Epidermal melanocyte (primary cell): ENCODE data around the gene ERG.

Experiments used
- DNase-seq: peaks from one replicate; pipeline ENCODE4 v3.0.0; 2011; ENCODE audit warnings: low spot score; ENCODE audit not compliant: insufficient read length

ERG gene

DNA sequence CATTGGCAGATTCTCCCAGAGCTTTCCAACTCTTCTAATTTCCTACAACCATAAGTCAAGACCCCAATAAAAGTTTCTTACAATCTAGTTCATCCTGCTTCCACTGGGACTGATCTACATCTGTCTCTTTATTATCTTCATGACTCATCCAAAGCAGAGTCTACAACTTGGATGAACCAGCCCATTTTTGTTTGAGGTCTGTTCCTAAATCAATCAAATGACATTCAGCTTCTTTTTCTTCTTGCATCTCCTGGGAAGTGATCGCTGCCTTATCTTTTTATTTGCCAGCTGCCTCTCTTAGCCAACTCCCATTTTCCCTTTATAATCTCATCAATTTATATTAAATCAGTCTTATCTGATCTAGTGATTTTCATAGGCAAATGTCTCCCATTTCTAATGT lies 105.6 kb downstream of the ERG start:
- DNase-seq, result no peak

DNA sequence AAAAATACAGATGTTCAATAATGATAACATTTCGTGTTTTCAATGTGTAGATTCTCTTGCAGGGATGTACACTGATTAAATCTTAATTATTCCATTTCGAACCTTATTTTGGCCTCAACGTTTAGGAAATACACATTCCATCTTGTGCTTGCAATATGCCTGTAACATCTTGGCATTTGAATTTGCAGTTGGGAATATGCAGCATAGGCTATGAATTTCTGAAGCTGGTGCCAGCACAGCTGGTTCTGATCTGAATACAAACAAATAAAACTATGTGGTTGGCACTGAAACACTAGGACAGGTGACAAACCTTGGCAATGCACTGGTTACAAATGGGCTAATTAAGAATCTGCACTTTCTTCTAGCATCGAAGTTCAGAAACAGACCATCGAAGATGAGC lies 108.4 kb downstream of the ERG start:
- no peak for DNase-seq

DNA sequence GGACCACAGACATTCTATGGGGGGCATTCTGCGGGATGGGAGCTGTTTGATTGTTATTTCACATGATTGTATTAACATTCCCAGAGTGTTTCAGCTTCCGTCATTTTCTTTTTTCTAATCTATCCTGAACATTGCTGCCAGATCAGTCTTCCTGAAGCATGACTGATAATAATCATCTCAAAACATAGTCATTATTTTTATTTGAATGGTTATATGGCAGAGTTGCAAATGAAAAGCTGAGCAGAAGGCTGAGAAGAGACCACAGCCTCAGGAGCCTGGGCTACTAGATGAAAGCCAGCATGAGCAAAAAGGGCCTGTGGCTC lies 109.0 kb downstream of the ERG start:
- no peak for DNase-seq

DNA sequence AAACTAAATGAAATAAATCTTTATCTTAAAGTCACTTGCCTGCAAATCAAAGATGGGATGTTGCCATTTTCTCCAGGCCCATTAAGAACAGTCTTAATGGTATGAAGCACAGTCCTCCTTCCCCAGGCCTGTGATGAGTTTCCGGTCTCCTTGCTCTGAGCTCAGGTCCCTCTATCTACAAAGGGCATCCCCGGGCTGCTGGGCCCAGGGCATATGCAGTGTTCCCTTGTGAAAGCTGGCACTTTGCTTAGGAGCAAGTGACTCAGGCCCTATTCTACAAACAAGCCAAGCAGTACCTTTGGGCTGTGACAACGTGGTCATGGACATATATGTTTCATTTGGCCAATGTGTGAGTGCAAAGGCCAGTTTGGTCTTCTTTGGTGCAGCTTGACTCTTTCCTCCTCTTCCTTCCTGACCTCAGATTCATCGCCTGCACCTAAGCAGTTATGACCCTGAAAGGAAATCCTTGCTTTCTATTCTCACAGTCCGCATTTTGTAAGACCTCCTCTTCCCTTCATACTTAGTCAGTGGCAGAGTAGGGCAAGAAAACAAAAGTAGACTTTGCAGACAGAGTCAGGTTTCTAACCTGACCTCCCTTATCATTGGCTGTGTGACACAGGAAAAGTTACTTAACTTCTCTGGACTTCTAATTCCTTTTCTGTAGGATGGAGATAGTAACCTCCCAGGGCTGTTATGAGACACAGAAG lies 109.5 kb downstream of the ERG start:
- DNase-seq, result no peak

DNA sequence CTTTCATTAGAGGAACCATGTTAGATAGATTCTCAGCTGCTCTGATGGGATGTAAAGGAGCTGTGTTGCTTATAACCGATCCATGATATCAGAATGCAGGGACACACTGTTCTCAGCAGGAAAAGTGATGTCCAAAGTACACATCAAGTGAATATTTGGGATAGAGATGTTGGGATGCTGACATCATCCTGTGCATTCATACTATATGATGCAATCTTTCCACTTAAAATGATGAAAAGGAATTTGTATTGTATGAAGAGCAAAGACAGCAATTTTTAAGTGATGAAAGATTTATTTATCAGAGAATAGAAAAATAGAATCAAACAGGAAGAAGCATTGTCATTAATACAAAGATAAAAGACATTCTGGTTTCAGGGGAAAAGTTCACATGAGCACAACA lies 110.1 kb downstream of the ERG start:
- DNase-seq, result no peak

DNA sequence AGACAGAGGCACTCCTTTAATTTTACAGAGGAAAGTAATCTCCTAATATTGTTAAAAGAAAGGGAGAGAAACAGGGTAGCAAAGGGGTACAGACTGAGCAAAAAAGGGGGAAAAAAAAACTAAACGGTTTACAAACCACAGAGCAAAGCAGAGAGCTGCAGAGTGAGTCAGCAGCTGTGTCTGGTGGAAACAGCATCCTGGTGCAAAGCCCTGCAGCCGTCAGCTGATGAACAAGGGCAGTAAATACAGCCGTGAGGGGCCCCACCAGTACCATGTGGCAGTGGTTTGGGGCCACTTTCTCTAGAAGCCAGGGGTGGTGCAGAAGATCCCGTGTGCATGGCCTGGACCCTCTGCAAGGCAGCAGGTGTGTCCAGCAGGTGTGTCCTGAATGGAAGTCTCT lies 111.3 kb downstream of the ERG start:
- no peak for DNase-seq

DNA sequence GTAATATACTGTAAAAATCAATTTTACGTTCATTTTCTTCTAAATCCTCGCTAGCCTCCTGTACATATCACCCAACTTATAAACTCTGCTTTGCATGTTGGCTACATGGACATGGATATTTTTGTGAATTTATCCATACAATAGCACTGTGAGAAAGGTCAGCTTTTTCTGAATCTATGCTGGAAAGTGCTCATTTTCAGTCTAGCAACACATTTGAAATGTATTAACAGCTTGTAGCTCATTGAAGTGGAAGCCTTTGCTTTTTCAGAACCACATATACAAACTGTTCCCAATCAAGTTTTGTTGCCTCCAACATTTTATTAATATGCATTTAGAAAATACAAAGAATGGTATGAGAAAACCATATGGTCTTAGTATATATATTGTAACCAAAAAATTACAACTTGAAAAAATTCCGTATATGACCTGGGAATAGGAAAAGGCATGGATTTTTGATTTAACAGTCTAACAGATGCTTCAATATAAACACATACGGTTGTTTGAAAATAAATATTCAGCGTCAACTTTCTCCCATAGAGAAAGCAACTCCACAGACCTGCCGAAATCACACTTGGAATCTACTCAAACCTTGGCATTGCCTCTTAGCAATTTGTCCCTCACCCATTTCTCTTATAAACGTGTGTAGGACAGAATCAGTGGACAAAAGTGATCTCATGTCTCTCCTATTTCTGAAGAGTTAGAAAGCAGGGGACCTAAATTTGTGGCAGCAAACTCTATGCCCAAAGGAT lies 112.7 kb downstream of the ERG start:
- DNase-seq, result no peak

DNA sequence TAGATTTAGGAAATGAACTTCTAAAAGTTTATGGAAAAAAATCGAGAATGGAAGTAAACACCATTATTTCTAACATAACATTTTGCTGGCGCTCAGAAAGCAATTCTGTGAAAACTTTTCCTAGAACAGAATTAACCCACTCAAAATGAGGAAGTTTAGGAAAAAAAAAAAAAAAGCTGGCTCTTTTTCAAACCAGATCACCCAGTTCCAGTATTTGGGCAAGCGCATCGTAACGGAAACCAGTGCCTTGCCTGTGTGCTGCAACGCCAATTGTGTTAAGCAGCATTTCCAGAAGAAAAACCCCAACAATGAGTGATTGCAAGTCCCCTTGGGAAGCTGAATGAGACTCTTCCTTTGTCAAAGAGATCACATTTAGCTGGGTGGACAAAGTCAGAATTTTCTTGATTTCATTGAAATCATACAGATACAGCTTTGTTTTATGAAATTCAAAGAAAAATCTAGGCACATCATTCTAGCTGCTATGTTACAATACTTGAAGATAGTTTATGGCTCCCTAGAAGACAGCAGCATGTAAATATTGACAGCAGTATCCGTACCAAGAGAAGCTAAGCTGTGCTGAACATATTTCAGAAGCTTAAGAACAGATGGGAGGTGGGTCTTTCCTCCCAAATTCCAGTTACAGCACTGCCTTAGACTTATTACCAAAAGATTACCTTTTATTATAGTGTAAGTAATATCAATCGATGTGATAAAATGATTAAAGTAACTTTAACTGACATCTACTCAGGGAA lies 113.4 kb downstream of the ERG start:
- DNase-seq, result no peak

DNA sequence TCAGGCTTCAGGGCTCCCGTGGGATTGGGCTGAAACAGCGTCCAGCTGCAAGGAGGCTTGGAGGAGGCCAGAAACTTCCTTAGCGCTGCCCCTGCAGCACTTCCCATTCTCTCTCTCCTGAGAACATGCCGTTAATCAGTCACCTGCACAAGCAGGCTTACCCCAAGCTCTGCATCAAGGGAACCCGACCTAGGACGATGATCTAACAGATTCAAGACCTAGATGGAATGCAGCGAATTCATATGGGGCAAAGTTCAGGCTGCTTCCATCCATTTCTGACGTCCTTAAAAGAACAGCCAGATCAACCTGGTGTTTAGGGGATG lies 114.1 kb downstream of the ERG start:
- DNase-seq, result no peak

DNA sequence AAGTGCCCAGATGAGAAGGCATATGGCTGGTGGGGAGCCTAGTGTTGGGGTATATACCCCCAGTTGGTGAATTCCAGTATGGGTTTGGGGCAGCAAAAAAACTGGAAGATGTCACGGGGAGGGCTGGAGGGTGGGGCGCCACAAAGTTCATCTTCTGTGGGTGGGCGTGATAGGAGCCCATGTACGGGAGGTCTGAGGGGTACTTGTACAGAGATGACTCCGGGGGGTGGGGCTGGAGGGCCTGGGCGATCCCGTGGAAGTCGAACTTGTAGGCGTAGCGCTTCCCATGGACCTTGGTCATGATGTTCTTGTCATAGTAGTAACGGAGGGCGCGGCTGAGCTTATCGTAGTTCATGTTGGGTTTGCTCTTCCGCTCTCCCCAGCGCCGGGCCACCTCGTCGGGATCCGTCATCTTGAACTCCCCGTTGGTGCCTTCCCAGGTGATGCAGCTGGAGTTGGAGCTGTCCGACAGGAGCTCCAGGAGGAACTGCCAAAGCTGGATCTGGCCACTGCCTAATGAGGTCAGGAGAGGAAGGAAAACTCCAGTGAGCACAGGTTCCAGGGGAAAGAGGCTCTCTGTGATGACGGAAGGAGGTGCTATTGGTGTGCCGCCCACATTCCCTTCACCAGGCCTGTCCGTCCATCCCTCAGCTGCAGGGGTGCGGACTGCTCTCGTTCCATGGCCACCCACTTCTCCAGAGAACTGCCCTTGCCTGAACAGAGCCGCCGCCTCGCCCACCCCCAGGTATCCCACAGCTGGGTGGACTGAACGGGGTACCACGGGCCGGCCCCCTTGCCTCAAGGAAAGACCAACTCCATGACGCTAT lies 114.7 kb downstream of the ERG start:
- no peak for DNase-seq

DNA sequence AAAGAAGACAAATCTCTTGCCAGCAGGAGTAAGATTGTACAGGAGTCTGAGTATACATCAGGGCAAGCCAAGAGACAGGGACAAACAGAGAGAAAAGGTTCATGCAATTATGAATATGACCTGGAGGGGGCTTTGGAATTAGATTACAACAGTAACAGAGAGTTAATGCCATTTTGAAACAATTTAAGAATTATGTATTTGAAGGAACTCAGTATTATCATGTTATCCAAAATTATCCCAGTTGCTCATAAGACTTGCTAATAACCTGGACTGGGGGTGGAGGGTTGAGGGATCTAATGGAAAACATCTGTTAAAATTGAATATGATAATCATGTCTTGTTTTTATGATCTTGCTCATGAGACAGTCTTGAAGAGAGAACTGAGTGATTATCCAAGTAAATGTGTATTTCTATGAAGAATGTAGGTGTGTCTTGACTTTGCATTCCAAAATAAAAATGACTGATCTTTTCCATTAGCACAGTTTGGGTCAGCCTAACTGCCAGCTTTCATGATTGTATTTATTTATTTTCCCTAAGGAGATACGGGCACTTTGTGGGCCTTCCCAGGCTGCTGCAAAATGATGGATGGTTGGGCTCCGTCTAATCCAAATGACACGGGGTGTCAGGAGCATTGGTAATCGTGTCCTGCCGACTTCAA lies 117.7 kb downstream of the ERG start:
- no peak for DNase-seq

DNA sequence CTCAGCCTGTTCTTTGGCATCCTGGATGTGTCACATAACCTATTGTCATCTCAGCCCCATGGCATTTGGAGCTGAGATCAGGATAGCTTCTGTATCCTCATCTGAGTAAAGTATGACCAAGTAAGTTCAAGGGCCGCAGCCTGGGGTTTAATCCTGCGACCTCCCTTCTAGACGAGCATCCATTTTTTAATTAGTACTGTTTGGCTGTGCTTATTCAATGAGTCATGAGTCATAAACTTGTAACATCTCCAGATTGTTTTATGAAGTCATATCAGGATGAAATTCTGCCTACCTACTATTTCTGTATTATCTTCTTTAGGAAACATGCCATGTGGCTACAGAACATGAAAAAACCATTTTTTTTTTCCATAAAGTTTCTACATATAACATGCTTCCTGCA lies 119.1 kb downstream of the ERG start:
- DNase-seq, result no peak

DNA sequence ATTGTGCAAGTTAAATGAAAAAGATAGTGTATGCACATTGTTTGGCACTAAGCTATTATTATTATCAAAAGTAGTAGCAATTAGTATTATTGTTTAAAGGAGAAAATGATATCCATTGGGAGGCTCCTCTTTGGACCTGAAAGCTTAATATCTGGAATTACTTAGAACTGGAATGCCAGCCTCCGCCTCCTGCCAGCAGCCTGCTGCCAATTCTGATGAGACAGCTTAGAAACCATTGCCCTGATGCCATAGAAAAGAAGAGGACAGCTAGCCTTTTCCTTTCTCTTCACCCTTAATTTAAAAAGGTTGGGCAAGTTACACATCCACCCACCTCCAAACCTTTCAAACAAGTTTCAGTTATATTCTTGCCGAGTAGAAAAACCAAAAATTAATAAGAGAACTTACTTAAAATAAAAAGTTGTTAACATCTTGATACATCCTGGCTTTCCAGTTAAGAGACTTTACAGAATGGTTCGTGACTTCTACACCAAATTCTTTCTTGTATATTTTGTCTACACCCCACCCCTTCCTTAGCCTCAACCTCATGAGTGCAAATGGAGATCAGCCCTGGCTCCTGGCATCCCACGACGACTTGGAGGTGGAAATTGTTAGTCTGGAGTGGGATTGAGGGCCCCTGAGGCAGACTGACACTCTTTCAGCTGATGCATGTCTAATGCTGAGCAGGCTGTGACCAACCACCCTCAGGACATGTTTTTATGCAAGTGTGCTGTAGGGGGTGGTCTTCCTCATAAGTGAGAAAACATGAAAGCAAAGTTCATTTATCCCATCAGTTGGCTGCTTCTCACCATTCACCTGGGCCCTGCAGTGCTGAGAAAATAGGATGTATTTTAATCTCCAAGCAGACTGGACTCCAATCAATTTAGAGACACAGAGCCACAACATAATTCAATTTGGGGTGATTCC lies 120.8 kb downstream of the ERG start:
- DNase-seq, result no peak

DNA sequence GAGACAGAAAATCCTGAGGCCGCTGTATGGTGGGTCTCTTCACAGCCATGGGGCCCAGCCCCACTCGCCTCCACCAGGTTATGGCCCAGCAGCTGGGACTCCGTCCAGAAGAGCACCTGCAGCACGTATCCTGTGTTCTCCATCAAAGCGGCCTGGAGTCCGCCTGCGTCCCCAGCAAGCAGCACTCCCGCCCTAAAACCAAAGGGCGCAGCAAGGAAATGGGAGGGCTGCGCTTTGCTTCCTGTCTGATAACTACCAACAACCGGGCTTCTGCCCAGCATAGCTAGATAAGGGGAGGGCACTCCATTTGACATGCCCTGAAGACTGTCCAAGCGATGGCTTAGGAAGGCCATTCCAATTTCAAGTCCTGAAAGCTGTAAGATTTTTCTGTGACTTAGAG lies 121.6 kb downstream of the ERG start:
- no peak for DNase-seq

DNA sequence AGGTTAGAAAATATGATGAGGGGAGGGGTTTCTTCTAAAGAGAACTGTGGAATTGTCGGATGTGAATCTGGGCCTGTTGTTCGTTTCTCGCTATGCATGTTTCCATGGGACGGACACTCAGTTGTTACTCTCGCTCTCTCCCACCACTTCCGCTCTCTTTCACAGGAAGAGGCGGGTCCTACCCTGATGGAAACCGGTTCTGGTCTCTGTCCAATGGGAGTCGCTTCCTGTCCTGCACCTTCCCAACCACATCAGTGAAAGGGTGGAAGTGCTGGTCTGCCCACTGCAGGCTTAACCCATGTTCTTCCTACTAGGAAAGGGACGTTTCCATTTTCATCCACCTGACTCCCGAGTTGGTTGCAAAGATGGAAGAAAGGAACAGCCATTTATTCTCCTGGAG lies 122.0 kb downstream of the ERG start:
- DNase-seq, result no peak

DNA sequence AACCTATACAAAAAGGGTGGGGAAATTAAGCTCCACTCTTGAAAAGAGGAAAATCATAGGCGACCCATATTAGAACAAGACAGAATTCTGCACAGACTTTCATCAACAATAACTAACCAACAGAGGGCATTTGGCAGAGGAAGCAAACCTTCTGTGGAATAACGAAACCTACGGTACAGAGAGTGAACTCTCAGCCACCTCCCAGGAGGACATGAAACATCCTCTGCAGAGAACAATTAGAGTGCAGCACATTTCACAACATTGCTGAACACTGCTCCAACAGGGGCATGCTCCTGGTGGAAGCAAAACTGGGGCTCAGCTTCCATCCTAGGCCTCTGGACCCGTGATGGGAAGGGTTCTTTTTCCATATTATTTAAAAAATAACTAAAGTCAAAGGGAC lies 130.6 kb downstream of the ERG start:
- no peak for DNase-seq

DNA sequence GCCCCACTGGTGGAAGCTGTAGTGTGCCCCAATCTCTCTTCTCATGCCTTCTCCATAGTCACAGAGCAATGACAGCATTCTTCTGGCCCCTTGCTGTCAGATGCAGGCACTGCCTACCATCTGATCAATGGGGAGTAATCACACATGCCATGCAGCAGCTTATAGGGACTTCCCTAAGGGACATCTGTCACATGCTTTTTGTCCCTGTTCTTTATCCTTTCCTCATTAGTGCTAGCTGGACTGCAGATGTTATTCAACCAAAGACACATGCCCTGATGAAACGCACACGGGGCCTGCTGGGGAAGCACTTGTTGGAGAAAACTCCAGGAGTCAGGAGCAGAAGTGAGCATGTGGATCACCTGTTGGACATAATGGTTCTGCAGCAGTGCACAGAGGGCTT lies 132.8 kb downstream of the ERG start:
- no peak for DNase-seq

DNA sequence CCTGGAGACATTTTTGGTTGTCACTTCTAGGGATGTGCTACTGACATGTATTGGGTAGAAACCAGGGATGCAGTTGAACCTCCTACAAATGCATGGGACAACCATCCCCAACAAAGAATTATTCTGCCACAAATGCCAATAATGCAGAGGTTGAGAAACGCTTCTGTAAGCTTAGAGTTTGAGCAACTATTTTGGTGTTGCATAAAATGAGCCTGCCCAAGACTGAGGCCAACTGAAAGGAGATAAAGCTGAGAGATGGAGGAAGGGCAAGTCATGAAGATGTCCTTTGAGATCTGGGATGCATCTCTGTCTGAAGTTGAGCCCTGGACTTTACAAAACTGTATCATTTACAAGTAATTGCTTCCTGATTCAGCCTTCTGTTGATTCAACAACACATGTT lies 134.6 kb downstream of the ERG start:
- no peak for DNase-seq

DNA sequence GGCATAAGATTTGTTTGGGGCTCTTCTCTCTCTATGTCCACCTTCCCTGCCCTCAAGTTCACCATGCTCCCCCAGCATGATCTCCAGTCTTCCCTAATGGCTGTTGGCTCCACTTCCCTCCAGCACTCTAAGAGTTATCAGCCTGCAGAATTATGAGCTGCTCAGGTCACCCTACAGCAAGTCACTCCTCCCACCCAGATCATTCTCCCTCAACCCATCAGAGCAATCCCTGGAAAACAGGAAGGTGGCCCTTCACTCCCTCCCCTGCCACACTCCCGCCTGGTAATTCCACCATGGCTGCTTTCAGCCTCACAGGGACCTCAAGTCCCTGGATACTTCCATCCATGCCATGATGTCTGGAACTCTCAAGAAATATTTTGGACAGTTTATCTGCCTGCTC lies 137.0 kb downstream of the ERG start:
- no peak for DNase-seq

DNA sequence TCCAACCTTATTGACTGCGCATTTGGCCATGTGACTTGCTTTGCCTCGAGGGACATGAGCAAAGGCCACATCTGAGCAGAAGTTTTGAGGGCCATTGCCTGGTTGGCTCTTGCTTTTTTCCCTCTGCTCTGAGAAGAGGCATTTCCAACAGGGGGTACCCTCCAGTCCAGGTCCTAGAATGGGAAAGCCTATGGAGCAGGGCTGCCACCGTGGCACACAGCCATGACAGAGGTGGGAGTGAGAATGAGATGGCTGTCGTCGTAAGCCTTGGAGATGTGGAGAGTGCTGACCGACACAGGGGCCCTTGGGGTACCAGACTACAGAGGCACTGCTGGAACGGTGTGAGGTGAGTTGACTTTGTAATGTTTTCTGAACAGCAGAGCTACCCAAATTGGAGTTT lies 138.4 kb downstream of the ERG start:
- no peak for DNase-seq
